ENCODE results near the gene SMARCA5.
A peak's percentile ranks its signal among the peaks of the same experiment; 100 is the strongest.
"Not testable (repeated sequence)": the region's sequence is repeated elsewhere in the genome, so short reads cannot be mapped to it uniquely, and the experiment has no call there.

SMARCA5 gene

GRCh38 chr4:143513314-143514168, at the start of gene SMARCA5:
TSS of gene SMARCA5 (plus strand) at chr4:143513702. CDS start at chr4:143513925, 223 bp downstream.
- DNase-seq: peak; percentile 98

GRCh38 chr4:143473334-143474126, 40.0 kb upstream of the SMARCA5 start:
- no peak for DNase-seq

GRCh38 chr4:143477487-143477886, 36.0 kb upstream of the SMARCA5 start:
- no peak for DNase-seq

GRCh38 chr4:143481361-143481760, 32.1 kb upstream of the SMARCA5 start:
- no peak for DNase-seq

GRCh38 chr4:143482840-143483239, 30.7 kb upstream of the SMARCA5 start:
- peak; percentile 8 for DNase-seq

GRCh38 chr4:143486314-143486713, 27.2 kb upstream of the SMARCA5 start:
- no peak for DNase-seq

GRCh38 chr4:143488687-143489086, 24.8 kb upstream of the SMARCA5 start:
- DNase-seq: no peak

- no peak for DNase-seq
These were observed 24.4 kb upstream of the SMARCA5 start for GRCh38 chr4:143489106-143489505.

GRCh38 chr4:143498021-143498420, 15.5 kb upstream of the SMARCA5 start:
- no peak for DNase-seq

GRCh38 chr4:143502231-143502630, 11.3 kb upstream of the SMARCA5 start:
- DNase-seq: no peak

GRCh38 chr4:143506031-143506430, 7.5 kb upstream of the SMARCA5 start:
- no peak for DNase-seq

- DNase-seq: no peak
These were observed 1.6 kb upstream of the SMARCA5 start for GRCh38 chr4:143511906-143512305.

- no peak for DNase-seq
These were observed 556 bp upstream of the SMARCA5 start for GRCh38 chr4:143512978-143513313.

GRCh38 chr4:143514169-143514495, 630 bp downstream of the SMARCA5 start:
- DNase-seq: no peak

GRCh38 chr4:143514497-143514896, 995 bp downstream of the SMARCA5 start:
- DNase-seq: peak; percentile 17

- peak; percentile 14 for DNase-seq
These were observed 1.4 kb downstream of the SMARCA5 start for GRCh38 chr4:143514901-143515300.

GRCh38 chr4:143515905-143516304, 2.4 kb downstream of the SMARCA5 start:
- no peak for DNase-seq

GRCh38 chr4:143517764-143518163, 4.3 kb downstream of the SMARCA5 start:
- no peak for DNase-seq

- no peak for DNase-seq
These were observed 10.7 kb downstream of the SMARCA5 start for GRCh38 chr4:143524211-143524610.

GRCh38 chr4:143528046-143528445, 14.5 kb downstream of the SMARCA5 start:
- DNase-seq: not testable (repeated sequence)

GRCh38 chr4:143531380-143531779, 17.9 kb downstream of the SMARCA5 start:
- peak; percentile 14 for DNase-seq

- DNase-seq: no peak
These were observed 18.4 kb downstream of the SMARCA5 start for GRCh38 chr4:143531788-143532491.

GRCh38 chr4:143538979-143539669, 25.6 kb downstream of the SMARCA5 start:
- DNase-seq: no peak

Data from activated CD4-positive, alpha-beta T cell treated with anti-CD3 and anti-CD28 coated beads, Interleukin-2, amount 50 U/mL, for 16 hours (primary cell).